Measurements from ENCODE around the gene TWIST2.

DNA sequence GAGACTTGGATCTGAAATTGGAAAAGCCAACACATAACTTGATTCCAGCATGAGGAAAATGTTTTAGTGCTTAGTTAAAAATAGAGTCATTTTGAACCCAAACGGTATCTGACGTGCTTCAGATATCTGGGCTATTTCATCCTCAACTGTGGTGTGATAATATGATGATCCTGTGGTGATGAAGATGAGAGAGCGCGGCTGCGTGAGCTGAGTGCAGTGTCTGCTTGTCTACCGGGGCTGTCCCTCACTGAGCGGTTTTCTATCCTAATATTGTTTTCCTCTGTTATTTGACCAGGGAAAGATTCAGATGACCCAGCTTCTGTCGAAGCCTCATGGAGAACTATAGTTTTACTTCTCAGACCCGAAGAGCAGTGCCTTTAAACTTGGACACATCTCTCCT is 5.8 kb downstream of the TWIST2 start:
- TF ChIP-seq SUZ12 (IDR thresholded peaks at IDR 0.05; ENCODE audit: extremely low read depth, insufficient read depth, insufficient read length) (no peak), YY1 (IDR thresholded peaks at IDR 0.05; ENCODE audit: insufficient read depth, insufficient read length) (no peak), ZNF274 (IDR thresholded peaks at IDR 0.05; ENCODE audit: low read depth, low read length) (no peak)

All from NT2/D1 (cell line).